HG03469 (cell line): Measurements from ENCODE around the gene RASL10A.

Source experiments
- ATAC-seq: cut with Tn5 transposase; IDR thresholded peaks from one replicate; pipeline ENCODE4 v1.9.1; 2021; ENCODE audit warnings: mild to moderate bottlenecking, moderate library complexity, moderate number of reproducible peaks; ENCODE audit not compliant: unreplicated experiment

The RASL10A gene

GRCh38 chr22:29325356-29325755, 9.9 kb upstream of the RASL10A start:
- no peak for ATAC-seq

GRCh38 chr22:29323641-29324040, 8.1 kb upstream of the RASL10A start:
- ATAC-seq = no peak

GRCh38 chr22:29320546-29320945, 5.0 kb upstream of the RASL10A start:
- no peak for ATAC-seq

GRCh38 chr22:29319072-29319471, 3.6 kb upstream of the RASL10A start:
- no peak for ATAC-seq

GRCh38 chr22:29317827-29318454, 2.4 kb upstream of the RASL10A start:
- ATAC-seq = no peak

- ATAC-seq = no peak
Measured at GRCh38 chr22:29316141-29316828, 788 bp upstream of the RASL10A start.

GRCh38 chr22:29314537-29315285, 786 bp downstream of the RASL10A start:
- no peak for ATAC-seq

- ATAC-seq = no peak
Measured at GRCh38 chr22:29313576-29314466, 1.7 kb downstream of the RASL10A start.

- ATAC-seq = no peak
Measured at GRCh38 chr22:29313126-29313575, 2.3 kb downstream of the RASL10A start.

- ATAC-seq = no peak
Measured at GRCh38 chr22:29312218-29313125, 3.0 kb downstream of the RASL10A start.

- no peak for ATAC-seq
Measured at GRCh38 chr22:29311464-29312217, 3.9 kb downstream of the RASL10A start.

GRCh38 chr22:29310863-29311339, 4.6 kb downstream of the RASL10A start:
- no peak for ATAC-seq

GRCh38 chr22:29310065-29310862, 5.2 kb downstream of the RASL10A start:
- no peak for ATAC-seq

- no peak for ATAC-seq
Measured at GRCh38 chr22:29309332-29310064, 6.0 kb downstream of the RASL10A start.

- no peak for ATAC-seq
Measured at GRCh38 chr22:29308791-29309262, 6.7 kb downstream of the RASL10A start.

GRCh38 chr22:29308148-29308790, 7.2 kb downstream of the RASL10A start:
- ATAC-seq = no peak
